ENCODE measurements around the gene TECTA.

The TECTA gene

DNA sequence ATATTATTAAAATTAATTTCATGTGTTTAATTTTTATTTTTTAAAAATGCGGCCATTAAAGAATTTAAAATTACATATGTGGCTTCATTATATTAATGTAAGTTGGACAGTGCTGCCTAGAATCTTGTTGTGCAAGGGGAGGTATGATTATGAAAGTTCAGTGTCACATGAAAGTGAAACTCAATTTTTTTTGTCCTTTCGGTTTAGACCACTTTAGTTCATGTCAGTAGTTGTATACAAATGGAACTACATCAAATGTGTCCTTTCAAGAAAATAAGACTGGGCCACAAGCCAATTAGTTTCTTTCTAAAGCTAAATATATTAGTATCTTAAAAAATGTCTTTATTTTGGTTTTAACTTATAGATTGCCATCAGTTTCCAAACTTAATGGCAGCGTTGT is 41.4 kb upstream of the TECTA start:
- no peak overlapping the region for H3K4me3 ChIP-seq (ENCODE audit: low read depth, low read length)
- TF ChIP-seq, protein P1, sequence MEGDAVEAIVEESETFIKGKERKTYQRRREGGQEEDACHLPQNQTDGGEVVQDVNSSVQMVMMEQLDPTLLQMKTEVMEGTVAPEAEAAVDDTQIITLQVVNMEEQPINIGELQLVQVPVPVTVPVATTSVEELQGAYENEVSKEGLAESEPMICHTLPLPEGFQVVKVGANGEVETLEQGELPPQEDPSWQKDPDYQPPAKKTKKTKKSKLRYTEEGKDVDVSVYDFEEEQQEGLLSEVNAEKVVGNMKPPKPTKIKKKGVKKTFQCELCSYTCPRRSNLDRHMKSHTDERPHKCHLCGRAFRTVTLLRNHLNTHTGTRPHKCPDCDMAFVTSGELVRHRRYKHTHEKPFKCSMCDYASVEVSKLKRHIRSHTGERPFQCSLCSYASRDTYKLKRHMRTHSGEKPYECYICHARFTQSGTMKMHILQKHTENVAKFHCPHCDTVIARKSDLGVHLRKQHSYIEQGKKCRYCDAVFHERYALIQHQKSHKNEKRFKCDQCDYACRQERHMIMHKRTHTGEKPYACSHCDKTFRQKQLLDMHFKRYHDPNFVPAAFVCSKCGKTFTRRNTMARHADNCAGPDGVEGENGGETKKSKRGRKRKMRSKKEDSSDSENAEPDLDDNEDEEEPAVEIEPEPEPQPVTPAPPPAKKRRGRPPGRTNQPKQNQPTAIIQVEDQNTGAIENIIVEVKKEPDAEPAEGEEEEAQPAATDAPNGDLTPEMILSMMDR (conservative IDR thresholded peaks at IDR 0.05; ENCODE audit: low read depth, low read length), result no peak
- DNase-seq (ENCODE audit: low read depth), result peak; percentile 13

DNA sequence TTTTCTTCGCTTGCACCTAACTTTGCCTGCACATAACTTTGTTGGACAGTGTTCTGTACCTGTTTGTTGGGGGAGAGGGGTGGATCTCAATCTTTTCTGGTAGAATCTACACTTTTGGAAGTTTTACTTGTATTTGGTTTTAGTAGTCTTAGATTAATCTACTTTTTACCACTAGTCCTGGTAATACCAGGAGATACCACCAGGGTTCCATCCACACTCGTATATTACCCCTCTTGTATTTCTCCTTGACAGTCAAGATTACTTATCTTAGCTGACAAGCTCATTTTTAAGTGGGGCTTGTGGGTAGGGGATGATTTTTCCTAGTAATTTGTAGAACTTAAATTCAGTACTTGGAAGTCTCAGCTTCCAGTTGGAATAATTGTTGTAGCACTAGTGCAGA is 37.3 kb upstream of the TECTA start:
- TF ChIP-seq, protein P1 (conservative IDR thresholded peaks at IDR 0.05; ENCODE audit: low read depth, low read length), result peak; percentile 46
- H3K4me3 ChIP-seq (ENCODE audit: low read depth, low read length), result no peak overlapping the region
- DNase-seq (ENCODE audit: low read depth), result peak; percentile 25

DNA sequence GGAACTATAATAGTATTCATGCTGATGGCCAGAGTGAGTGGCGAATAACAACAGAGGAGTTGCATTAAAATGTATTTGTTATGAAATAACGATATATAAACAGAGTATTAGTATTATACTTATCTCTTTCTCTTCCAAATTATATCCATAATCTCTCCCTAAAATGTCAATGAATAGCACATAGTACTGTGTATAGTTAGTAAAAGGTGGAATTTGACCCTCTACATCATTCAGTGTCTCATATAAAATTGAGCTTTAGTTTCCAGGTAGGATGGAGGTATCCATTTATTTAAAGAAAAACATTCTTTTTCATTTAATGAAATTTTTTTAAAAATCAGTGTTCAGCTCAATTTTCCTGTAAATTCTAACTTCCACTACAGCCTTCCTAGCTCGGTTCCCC is 34.4 kb upstream of the TECTA start:
- TF ChIP-seq, protein P1 (conservative IDR thresholded peaks at IDR 0.05; ENCODE audit: low read depth, low read length), result no peak
- no peak for DNase-seq (ENCODE audit: low read depth)
- no peak overlapping the region for H3K4me3 ChIP-seq (ENCODE audit: low read depth, low read length)

DNA sequence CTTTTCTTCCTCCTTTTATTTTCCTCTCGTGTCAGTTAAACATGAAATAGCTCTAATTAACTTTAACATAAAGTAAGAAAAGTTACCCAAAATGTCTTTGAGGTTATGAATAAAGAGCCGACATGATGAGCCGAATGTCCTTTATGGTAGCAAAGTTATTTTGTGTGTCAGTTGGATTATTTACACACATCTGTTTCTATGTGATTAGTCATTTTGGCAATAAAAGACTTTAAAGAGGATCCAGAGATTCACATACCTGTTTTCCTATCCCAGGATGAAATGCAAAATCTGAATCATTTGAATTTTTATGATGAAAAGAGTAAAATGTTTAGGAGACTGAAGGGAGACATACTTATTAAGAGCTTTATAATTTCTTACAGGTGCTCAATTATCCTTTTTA is 34.0 kb upstream of the TECTA start:
- TF ChIP-seq, protein P1 (conservative IDR thresholded peaks at IDR 0.05; ENCODE audit: low read depth, low read length), result no peak
- DNase-seq (ENCODE audit: low read depth), result peak; percentile 4
- H3K4me3 ChIP-seq (ENCODE audit: low read depth, low read length), result no peak overlapping the region

DNA sequence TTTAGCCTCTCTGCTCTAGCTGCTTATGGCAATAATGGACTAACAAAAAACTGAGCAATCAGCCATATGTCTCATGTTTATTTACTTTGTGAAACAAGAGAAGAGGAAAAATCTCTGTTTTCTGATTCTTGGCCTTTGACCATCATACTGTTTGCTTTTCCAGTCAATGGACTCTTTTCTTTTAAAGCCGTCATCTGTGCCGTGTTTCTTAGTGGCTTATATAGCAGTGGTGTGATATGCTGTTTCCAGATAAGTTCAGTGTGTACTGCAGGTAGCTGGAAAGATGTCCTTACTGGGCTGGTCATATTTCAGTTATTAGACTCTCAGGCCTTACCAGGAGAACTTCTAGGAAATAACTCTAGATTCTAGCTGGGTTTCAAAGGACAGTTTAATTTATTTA is 33.6 kb upstream of the TECTA start:
- DNase-seq (ENCODE audit: low read depth), result peak; percentile 75
- TF ChIP-seq, protein P1 (conservative IDR thresholded peaks at IDR 0.05; ENCODE audit: low read depth, low read length), result no peak
- H3K4me3 ChIP-seq (ENCODE audit: low read depth, low read length), result no peak overlapping the region

DNA sequence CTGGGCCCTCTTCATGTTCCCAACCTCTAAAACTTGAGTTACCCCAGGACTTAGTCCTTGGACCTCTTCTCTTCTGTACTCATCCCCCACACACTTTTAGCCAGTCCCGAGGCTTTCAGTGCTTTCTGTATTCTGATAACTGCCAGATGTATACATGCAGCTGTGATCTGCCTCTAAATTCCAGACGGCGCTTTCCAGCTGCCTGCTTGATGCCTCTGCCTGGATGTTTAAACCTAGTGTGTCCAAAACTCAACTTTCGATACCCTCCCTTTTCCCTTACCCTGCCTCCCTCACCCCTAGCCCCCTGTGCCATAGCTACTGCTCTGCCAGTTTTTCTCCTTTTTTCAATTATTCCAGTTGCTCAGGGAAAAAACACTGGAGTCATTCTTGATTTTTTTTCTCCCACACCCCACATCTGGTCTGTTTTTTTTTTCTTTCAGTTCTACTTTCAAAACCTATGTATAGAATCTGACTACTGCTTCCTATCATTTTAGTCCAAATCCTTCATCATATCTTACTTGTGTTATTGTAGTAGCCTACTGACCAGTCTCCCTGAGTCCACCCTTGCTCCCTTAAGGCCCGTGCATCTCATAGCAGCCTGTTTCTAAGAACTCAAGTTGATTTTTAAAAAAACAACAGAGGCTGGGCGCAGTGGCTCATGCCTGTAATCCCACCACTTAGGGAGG is 32.9 kb upstream of the TECTA start:
- no peak overlapping the region for H3K4me3 ChIP-seq (ENCODE audit: low read depth, low read length)
- DNase-seq (ENCODE audit: low read depth), result peak; percentile 26
- TF ChIP-seq, protein P1 (conservative IDR thresholded peaks at IDR 0.05; ENCODE audit: low read depth, low read length), result no peak

DNA sequence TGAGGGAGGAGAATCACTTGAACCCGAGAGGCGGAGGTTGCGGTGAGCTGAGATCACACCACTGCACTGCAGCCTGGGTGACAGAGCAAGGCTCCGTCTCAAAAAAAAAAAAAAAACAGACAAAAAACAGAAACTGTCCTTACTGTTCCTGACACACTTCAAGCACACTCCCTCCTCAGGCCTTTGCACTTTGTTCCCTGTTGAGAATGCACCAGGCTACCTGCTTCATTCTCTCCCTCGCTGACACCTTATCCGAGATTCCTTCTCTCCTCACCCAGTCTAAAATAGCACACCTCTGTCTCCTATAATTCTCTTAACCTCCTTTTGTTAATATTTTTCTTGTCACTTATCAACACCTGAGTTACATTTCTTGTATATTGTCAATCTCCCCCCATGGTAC is 32.3 kb upstream of the TECTA start:
- no peak overlapping the region for H3K4me3 ChIP-seq (ENCODE audit: low read depth, low read length)
- TF ChIP-seq, protein P1 (conservative IDR thresholded peaks at IDR 0.05; ENCODE audit: low read depth, low read length), result no peak
- no peak for DNase-seq (ENCODE audit: low read depth)
